AG09309 (cell line): ENCODE data around the gene CLIP4.

Source experiments
- DNase-seq: peaks from one replicate; pipeline ENCODE4 v3.0.0-alpha.2; 2010; ENCODE audit warnings: low read depth
- H3K4me3 ChIP-seq: 2 replicates; pipeline ENCODE4 v1.5.1; 2011; ENCODE audit warnings: mild to moderate bottlenecking, low read depth, low read length, moderate library complexity; ENCODE audit not compliant: control insufficient read depth
- TF ChIP-seq, protein P1 (sequence below): IDR thresholded peaks from 2 replicates; pipeline ENCODE4 v1.5.1; 2011; ENCODE audit warnings: mild to moderate bottlenecking, low read depth, low read length, inconsistent platforms; ENCODE audit not compliant: insufficient read depth, control insufficient read depth; ENCODE audit errors: missing control alignments

Gene CLIP4

DNA sequence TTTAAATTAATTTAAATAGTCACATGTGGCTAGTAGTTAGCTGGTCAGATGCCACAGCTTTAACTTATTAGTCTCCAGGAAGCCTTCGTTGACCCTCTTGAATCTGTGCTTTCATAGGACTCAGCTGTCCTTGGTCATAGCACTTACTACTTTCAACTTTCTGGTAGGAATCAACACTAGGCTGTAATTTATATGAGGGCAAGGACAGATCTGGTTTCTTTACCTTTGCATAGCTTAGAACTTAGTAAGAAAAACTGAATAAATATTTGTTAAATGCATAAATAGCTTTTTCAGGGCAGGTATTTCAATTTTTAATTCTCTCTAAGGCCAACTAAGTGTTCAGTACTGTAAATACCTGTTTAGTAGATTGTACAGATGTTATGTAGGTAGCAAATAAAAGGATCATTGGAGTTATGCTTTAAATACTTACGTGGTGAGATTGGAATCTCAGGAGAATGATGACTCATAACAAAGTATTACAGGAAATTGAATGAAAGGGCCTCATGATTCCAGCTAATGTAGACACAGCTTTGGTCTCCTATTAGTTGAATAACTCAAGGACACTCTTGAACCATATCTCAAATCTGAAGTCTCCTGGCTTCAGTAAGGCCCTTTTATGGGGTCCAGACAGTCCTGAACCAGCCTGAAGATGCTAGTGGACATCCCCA, 2.6 kb downstream of the CLIP4 start:
- no peak overlapping the region for H3K4me3 ChIP-seq
- TF ChIP-seq, protein P1, sequence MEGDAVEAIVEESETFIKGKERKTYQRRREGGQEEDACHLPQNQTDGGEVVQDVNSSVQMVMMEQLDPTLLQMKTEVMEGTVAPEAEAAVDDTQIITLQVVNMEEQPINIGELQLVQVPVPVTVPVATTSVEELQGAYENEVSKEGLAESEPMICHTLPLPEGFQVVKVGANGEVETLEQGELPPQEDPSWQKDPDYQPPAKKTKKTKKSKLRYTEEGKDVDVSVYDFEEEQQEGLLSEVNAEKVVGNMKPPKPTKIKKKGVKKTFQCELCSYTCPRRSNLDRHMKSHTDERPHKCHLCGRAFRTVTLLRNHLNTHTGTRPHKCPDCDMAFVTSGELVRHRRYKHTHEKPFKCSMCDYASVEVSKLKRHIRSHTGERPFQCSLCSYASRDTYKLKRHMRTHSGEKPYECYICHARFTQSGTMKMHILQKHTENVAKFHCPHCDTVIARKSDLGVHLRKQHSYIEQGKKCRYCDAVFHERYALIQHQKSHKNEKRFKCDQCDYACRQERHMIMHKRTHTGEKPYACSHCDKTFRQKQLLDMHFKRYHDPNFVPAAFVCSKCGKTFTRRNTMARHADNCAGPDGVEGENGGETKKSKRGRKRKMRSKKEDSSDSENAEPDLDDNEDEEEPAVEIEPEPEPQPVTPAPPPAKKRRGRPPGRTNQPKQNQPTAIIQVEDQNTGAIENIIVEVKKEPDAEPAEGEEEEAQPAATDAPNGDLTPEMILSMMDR, result no peak
- DNase-seq, result no peak

DNA sequence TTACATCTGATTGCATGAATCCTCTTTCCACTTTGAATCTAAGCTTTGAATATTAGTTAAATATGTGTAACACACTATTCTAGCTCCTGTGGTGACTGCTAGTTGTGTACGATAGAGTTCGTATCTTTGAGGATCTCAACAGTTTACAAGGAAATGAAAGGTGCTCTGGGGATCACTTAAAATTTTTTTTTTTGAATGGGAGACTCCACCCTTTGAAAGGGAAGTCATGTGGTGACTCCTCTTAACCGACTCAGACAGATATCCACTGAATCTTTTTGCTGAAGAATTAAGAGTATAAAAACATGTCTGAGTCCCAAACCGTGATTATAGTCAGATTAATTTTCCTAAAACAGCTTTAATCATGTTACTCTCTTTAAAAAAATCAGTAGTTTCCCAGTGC, 4.0 kb downstream of the CLIP4 start:
- DNase-seq, result no peak
- no peak overlapping the region for H3K4me3 ChIP-seq
- TF ChIP-seq, protein P1, result no peak

DNA sequence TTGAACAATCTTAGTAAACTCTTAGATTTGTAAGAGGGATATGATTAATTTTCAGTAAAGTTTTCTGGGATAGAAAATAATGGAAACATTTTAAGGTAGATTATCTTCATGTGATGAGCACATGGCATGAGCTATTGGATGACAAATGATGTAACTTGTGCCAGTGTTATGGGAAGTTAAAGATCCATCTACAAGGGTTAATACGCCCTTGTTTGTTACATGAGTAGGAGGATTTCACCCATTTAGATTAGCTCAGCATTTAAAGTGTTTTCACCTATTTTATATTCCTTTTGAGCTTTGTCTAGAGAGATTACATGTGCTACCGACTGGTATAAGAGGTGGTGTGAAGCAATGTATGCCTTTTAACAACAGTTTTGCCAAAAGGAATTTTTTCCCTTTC, 5.6 kb downstream of the CLIP4 start:
- TF ChIP-seq, protein P1, result no peak
- H3K4me3 ChIP-seq, result no peak overlapping the region
- DNase-seq, result no peak

DNA sequence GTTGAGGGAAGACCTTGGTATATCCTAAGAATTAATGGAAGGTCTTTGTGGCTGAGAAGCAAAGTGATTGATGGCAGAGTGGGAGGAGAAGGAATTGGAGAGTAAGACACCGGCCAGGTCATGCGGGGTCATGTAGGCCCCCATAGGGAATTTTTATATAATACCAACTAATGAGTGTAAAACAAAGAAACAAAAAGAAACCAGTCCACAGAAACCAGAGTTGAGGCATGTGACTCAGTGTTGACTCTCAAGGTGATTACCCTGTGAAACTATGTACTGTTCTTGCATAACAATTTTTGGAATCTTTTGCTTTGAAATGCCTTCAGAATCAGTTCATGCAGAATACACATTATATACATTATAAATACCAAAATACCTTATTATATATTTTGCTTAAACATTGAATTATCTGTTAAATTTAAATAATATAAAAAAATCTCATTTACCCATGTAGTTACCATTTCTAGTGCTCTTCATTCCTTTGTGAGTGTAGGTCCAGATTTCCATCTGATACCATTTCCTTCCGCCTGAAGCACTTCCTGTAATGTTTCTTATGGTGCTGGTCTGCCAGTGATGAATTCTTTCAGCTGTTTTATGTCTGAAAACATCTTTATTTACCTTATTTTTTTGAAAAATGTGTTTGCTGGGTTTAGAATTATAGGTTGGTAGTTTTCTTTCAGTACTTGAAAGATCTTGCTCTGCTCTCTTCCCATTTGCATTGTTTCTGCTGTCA, 8.6 kb downstream of the CLIP4 start:
- DNase-seq, result peak; percentile 32
- H3K4me3 ChIP-seq, result no peak overlapping the region
- TF ChIP-seq, protein P1, result no peak

DNA sequence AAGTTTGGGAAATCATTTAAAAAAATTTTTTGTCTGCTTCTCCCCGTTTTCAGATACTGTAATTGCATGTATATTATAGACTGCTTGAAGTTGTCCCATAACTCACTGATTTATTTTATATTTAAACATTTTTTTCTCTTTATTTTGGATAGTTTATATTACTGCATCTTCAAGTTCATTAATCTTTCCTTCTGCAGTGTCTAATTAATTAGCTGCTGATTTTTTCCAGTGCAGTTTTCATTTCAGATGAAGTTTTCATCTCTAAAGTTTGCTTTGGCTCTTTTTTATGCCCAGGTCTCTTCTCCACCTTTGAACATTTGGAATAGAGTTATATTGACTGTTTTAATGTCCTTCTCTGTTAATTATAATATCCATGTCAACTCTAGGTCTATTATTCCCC, 9.3 kb downstream of the CLIP4 start:
- DNase-seq, result no peak
- H3K4me3 ChIP-seq, result no peak overlapping the region
- TF ChIP-seq, protein P1, result no peak

DNA sequence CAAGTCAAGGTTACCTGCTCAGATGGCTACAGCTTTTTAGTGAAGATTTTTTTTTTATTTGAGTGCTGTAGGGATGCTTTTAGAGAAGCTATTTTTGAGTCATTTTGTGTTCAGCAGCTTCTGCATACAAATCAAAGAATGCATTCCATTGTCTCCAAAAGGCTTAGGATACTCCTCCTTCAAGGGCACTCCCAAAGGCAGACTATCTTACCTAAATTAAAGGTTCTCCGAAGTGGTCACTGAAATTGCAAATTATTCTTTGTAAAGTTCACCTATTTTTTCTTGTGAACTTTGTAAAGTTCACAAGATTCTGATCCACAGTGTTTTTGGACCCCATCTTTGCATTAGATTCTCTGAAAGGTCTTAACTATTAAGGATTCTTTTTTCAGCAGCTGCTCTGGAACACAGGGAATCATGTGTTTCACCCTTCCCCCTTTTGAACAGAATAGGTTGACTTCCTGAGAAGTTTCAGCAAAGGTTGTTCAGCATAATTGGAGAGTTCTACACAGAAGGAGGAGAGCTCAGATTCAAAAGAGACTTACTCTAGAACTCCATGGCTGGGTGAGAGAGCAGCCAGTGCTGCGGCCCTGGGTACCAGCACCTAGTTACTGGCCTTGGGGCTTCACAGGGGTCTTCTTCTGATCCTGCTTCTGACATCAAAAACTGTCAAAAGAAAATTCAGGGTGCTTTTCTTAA, 14.5 kb downstream of the CLIP4 start:
- no peak for DNase-seq
- TF ChIP-seq, protein P1, result no peak
- peak overlapping the region; percentile 3; the same call in 1 of the 2 replicates for H3K4me3 ChIP-seq
